Stimulated activated CD8-positive, alpha-beta memory T cell treated with anti-CD3 and anti-CD28 coated beads, Interleukin-4, amount 100 ng/mL, for 48 hours (primary cell): Measurements from ENCODE around the gene SEMA3G.

Source experiments
- DNase-seq: peaks from one replicate; pipeline ENCODE4 v3.0.0-alpha.2; 2020

Gene SEMA3G

GRCh38 chr3:52444860-52445793 is at the start of gene SEMA3G:
SEMA3G (minus strand) TSS chr3:52445103; CDS start chr3:52445027, 76 bp downstream.
- peak; percentile 86 for DNase-seq

GRCh38 chr3:52494445-52494844 is 49.5 kb upstream of the SEMA3G start:
- no peak for DNase-seq

- DNase-seq = peak; percentile 32
Observed at GRCh38 chr3:52493232-52494017, 48.5 kb upstream of the SEMA3G start.

- DNase-seq = no peak
Observed at GRCh38 chr3:52492059-52492458, 47.2 kb upstream of the SEMA3G start.

- no peak for DNase-seq
Observed at GRCh38 chr3:52490939-52491526, 46.1 kb upstream of the SEMA3G start.

GRCh38 chr3:52490035-52490938 is 45.4 kb upstream of the SEMA3G start:
- no peak for DNase-seq

GRCh38 chr3:52489453-52489852 is 44.5 kb upstream of the SEMA3G start:
- DNase-seq = no peak

- DNase-seq = no peak
Observed at GRCh38 chr3:52488746-52489145, 43.8 kb upstream of the SEMA3G start.

GRCh38 chr3:52487788-52488691 is 43.1 kb upstream of the SEMA3G start:
- DNase-seq = no peak

- DNase-seq = no peak
Observed at GRCh38 chr3:52487050-52487787, 42.3 kb upstream of the SEMA3G start.

GRCh38 chr3:52484680-52485461 is 40.0 kb upstream of the SEMA3G start:
- no peak for DNase-seq

GRCh38 chr3:52483577-52484381 is 38.9 kb upstream of the SEMA3G start:
- no peak for DNase-seq

GRCh38 chr3:52483081-52483480 is 38.2 kb upstream of the SEMA3G start:
- no peak for DNase-seq

GRCh38 chr3:52481819-52482521 is 37.1 kb upstream of the SEMA3G start:
- DNase-seq = peak; percentile 54

- DNase-seq = no peak
Observed at GRCh38 chr3:52480768-52481715, 36.1 kb upstream of the SEMA3G start.

GRCh38 chr3:52479877-52480575 is 35.1 kb upstream of the SEMA3G start:
- no peak for DNase-seq
